PC-9 (cell line): ENCODE data around the gene SLC39A12. TPM values are rescaled to one million over a fixed set of nuclear protein-coding genes. Genes with fewer than 3 reads are reported as not detected.

ENCODE experiments used
- BruUV-seq: library from RNA; stranded (reverse); fragments of 400-500 nt; replicated peaks from 2 replicates; lab custom pipeline; 2021; lab: Mats Ljungman, UMichigan
- CTCF ChIA-PET: fragments of 300-600 bp; sonication (Branson Sonifier 250); formaldehyde crosslinking; loops from one replicate; lab custom pipeline; 2022; ENCODE audit warnings: antibody characterized with exemption; lab: Charles Lee
- POLR2A ChIA-PET: fragments of 300-600 bp; sonication (Branson Sonifier 250); formaldehyde crosslinking; loops from one replicate; lab custom pipeline; 2022; ENCODE audit warnings: antibody characterized with exemption; ENCODE audit not compliant: unreplicated experiment; lab: Charles Lee
- DNase-seq, 2 experiments: peaks; one replicate each; pipeline versions ENCODE4 v3.0.0 to v3.0.0-alpha.2; 2015 to 2022; ENCODE audit warnings: mixed read lengths in 1 of 2
- H2AFZ ChIP-seq: fragments of 200-600 bp; sonication (generic); 2 replicates; pipeline ENCODE4 v1.8.1; 2017; ENCODE audit warnings: antibody characterized with exemption
- H3F3A ChIP-seq: fragments of 200-600 bp; sonication (generic); 2 replicates; pipeline ENCODE4 v1.8.1; 2017; ENCODE audit warnings: antibody characterized with exemption, mild to moderate bottlenecking, low read depth; ENCODE audit not compliant: insufficient read depth
- H3K27ac ChIP-seq: fragments of 200-600 bp; sonication (generic); 2 replicates; pipeline ENCODE4 v1.6.1; 2016; ENCODE audit warnings: mixed run types
- H3K27me3 ChIP-seq: fragments of 200-600 bp; sonication (generic); 2 replicates; pipeline ENCODE4 v1.6.1; 2016; ENCODE audit warnings: low read depth, mixed run types; ENCODE audit not compliant: insufficient read depth
- H3K36me3 ChIP-seq: fragments of 200-600 bp; sonication (generic); 2 replicates; pipeline ENCODE4 v1.6.1; 2016; ENCODE audit warnings: low read depth, mixed run types
- H3K4me1 ChIP-seq: fragments of 200-600 bp; sonication (generic); replicated peaks from 2 replicates; pipeline ENCODE4 v1.6.1; 2016; ENCODE audit warnings: mixed run types; ENCODE audit not compliant: insufficient read depth
- H3K4me2 ChIP-seq: fragments of 200-600 bp; sonication (generic); 2 replicates; pipeline ENCODE4 v1.6.1; 2017; ENCODE audit warnings: mixed run types
- H3K4me3 ChIP-seq: fragments of 200-600 bp; sonication (generic); 2 replicates; pipeline ENCODE4 v1.6.1; 2016; ENCODE audit warnings: mixed run types
- H3K79me2 ChIP-seq: fragments of 200-600 bp; sonication (generic); 2 replicates; pipeline ENCODE4 v1.6.1; 2017; ENCODE audit warnings: low read depth, mixed run types
- H3K9me2 ChIP-seq: fragments of 200-600 bp; sonication (generic); 2 replicates; pipeline ENCODE4 v1.8.1; 2017; ENCODE audit warnings: mild to moderate bottlenecking; ENCODE audit not compliant: insufficient read depth
- H3K9me3 ChIP-seq: fragments of 200-600 bp; sonication (generic); 2 replicates; pipeline ENCODE4 v1.8.1; 2016; ENCODE audit warnings: low read depth; ENCODE audit not compliant: insufficient read depth
- H4K20me1 ChIP-seq: fragments of 200-600 bp; sonication (generic); 2 replicates; pipeline ENCODE4 v1.8.1; 2017; ENCODE audit not compliant: insufficient read depth
- CTCF ChIP-seq: fragments of 200-600 bp; sonication (generic); conservative IDR thresholded peaks from 2 replicates; pipeline ENCODE4 v1.6.1; 2017; ENCODE audit warnings: mixed run types, antibody characterized with exemption, mild to moderate bottlenecking, moderate library complexity
- EZH2 ChIP-seq: fragments of 200-600 bp; sonication (generic); IDR thresholded peaks from 2 replicates; pipeline ENCODE4 v1.8.0; 2017; ENCODE audit warnings: antibody characterized with exemption, low read depth
- intact Hi-C: fragments of 100-400 bp; cut with micrococcal nuclease; formaldehyde crosslinking; loops from one replicate; pipeline ENCODE4 v1.10.0; 2022; ENCODE audit not compliant: unreplicated experiment
- total RNA-seq: library from RNA; stranded (reverse); gene quantifications from 2 replicates; pipeline ENCODE4 v1.2.3, GENCODE V29; 2021

The SLC39A12 gene
- total RNA-seq, 1 experiment from 2014 or later, result not detected

- Histone ChIP-seq H3K4me3 (no peak overlapping the region), H3K9me3 (no peaks in the 10 kb centered on the region), H3K4me1 (no peaks in the 10 kb centered on the region), H3K27ac (no peak overlapping the region), H3F3A (no peaks in the 10 kb centered on the region), H3K27me3 (no peaks in the 10 kb centered on the region), H2AFZ (no peak overlapping the region), H3K36me3 (no peaks in the 10 kb centered on the region), H3K79me2 (no peaks in the 10 kb centered on the region), H3K9me2 (no peaks in the 10 kb centered on the region), H3K4me2 (no peak overlapping the region), H4K20me1 (no peaks in the 10 kb centered on the region)
- TF ChIP-seq CTCF, result no peak
- BruUV-seq, result no TSS peak
- intact Hi-C loops, result no loop called here
- ChIA-PET POLR2A (no interaction called here), CTCF (no interaction called here)
- DNase-seq, result no peak
Measured at GRCh38 chr10:18068401-18068800, 116.7 kb downstream of the SLC39A12 start.

GRCh38 chr10:18071591-18071990, 119.9 kb downstream of the SLC39A12 start:
- H3K4me3 ChIP-seq, result no peak overlapping the region
- ChIA-PET CTCF (no interaction called here), POLR2A (no interaction called here)
- H3K27ac ChIP-seq, result no peak overlapping the region
- H3K36me3 ChIP-seq, result no peaks in the 10 kb centered on the region
- H3K4me1 ChIP-seq, result no peaks in the 10 kb centered on the region
- no TSS peak for BruUV-seq
- H3K27me3 ChIP-seq, result no peaks in the 10 kb centered on the region
- H4K20me1 ChIP-seq, result no peaks in the 10 kb centered on the region
- no peaks in the 10 kb centered on the region for H3K9me2 ChIP-seq
- no peak overlapping the region for H3K4me2 ChIP-seq
- TF ChIP-seq EZH2, result no peak
- TF ChIP-seq CTCF, result no peak
- H3K9me3 ChIP-seq, result no peaks in the 10 kb centered on the region
- no peaks in the 10 kb centered on the region for H3K79me2 ChIP-seq
- no peaks in the 10 kb centered on the region for H3F3A ChIP-seq
- no peak overlapping the region for H2AFZ ChIP-seq
- no peak for DNase-seq
- intact Hi-C loops, result no loop called here

- Histone ChIP-seq H3K9me2 (no peaks in the 10 kb centered on the region), H3K27me3 (no peaks in the 10 kb centered on the region), H3K79me2 (no peaks in the 10 kb centered on the region), H3K27ac (no peak overlapping the region), H3K4me3 (no peak overlapping the region), H3F3A (no peaks in the 10 kb centered on the region), H3K9me3 (no peaks in the 10 kb centered on the region), H3K4me2 (no peak overlapping the region), H2AFZ (no peak overlapping the region), H3K36me3 (no peaks in the 10 kb centered on the region), H4K20me1 (no peaks in the 10 kb centered on the region), H3K4me1 (no peaks in the 10 kb centered on the region)
- TF ChIP-seq CTCF (no peak), EZH2 (no peak)
- no TSS peak for BruUV-seq
- intact Hi-C loops, result no loop called here
- ChIA-PET POLR2A (no interaction called here), CTCF (no interaction called here)
- DNase-seq, result no peak
Measured at GRCh38 chr10:18073314-18073713, 121.6 kb downstream of the SLC39A12 start.
